HEK293 (cell line): ENCODE results near the gene GRIP1.

ENCODE experiments used
- EGR2 ChIP-seq: fragments of 450-650 bp; formaldehyde crosslinking; IDR thresholded peaks from 2 replicates; pipeline ENCODE4 v1.5.1; 2016; ENCODE audit warnings: low read depth, missing biosample characterization, missing genetic modification characterization
- KLF7 ChIP-seq: fragments of 450-650 bp; formaldehyde crosslinking; IDR thresholded peaks from 2 replicates; pipeline ENCODE4 v1.5.1; 2016; ENCODE audit warnings: missing biosample characterization, missing genetic modification characterization, borderline replicate concordance
- SALL2 ChIP-seq: fragments of 450-650 bp; formaldehyde crosslinking; IDR thresholded peaks from 2 replicates; pipeline ENCODE4 v1.5.0; 2017; ENCODE audit warnings: missing biosample characterization, mild to moderate bottlenecking, missing genetic modification characterization, borderline replicate concordance
- SETDB1 ChIP-seq: IDR thresholded peaks from one replicate; pipeline ENCODE4 v1.6.1; 2017; ENCODE audit warnings: mild to moderate bottlenecking, low read length, moderate library complexity, mixed read lengths; ENCODE audit not compliant: insufficient read length
- SP7 ChIP-seq: fragments of 450-650 bp; formaldehyde crosslinking; IDR thresholded peaks from 2 replicates; pipeline ENCODE4 v1.5.1; 2016; ENCODE audit warnings: missing biosample characterization, missing genetic modification characterization
- WT1 ChIP-seq: fragments of 450-650 bp; formaldehyde crosslinking; IDR thresholded peaks from 2 replicates; pipeline ENCODE4 v1.5.1; 2016; ENCODE audit warnings: missing biosample characterization, missing genetic modification characterization
- ZEB2 ChIP-seq: fragments of 450-650 bp; formaldehyde crosslinking; IDR thresholded peaks from 2 replicates; pipeline ENCODE4 v1.5.1; 2016; ENCODE audit warnings: missing biosample characterization, missing genetic modification characterization
- ZNF10 ChIP-seq: fragments of 450-650 bp; formaldehyde crosslinking; IDR thresholded peaks from 2 replicates; pipeline ENCODE4 v1.5.1; 2017; ENCODE audit warnings: missing biosample characterization, missing genetic modification characterization
- ZNF121 ChIP-seq: fragments of 450-650 bp; formaldehyde crosslinking; IDR thresholded peaks from 2 replicates; pipeline ENCODE4 v1.5.1; 2016; ENCODE audit warnings: missing biosample characterization, missing genetic modification characterization
- ZNF155 ChIP-seq: fragments of 450-650 bp; formaldehyde crosslinking; IDR thresholded peaks from 2 replicates; pipeline ENCODE4 v1.5.1; 2016; ENCODE audit warnings: missing biosample characterization, missing genetic modification characterization
- ZNF174 ChIP-seq: fragments of 450-650 bp; formaldehyde crosslinking; IDR thresholded peaks from 2 replicates; pipeline ENCODE4 v1.5.0; 2017; ENCODE audit warnings: missing biosample characterization, mild to moderate bottlenecking, missing genetic modification characterization
- ZNF202 ChIP-seq: fragments of 450-650 bp; formaldehyde crosslinking; IDR thresholded peaks from 2 replicates; pipeline ENCODE4 v1.5.1; 2016; ENCODE audit warnings: missing biosample characterization, missing genetic modification characterization, borderline replicate concordance
- ZNF223 ChIP-seq: fragments of 450-650 bp; formaldehyde crosslinking; IDR thresholded peaks from 2 replicates; pipeline ENCODE4 v1.5.1; 2016; ENCODE audit warnings: missing biosample characterization, missing genetic modification characterization
- ZNF302 ChIP-seq: fragments of 450-650 bp; formaldehyde crosslinking; IDR thresholded peaks from 2 replicates; pipeline ENCODE4 v1.5.1; 2016; ENCODE audit warnings: missing biosample characterization, missing genetic modification characterization, low read depth
- ZNF341 ChIP-seq: fragments of 450-650 bp; formaldehyde crosslinking; IDR thresholded peaks from 2 replicates; pipeline ENCODE4; 2016; ENCODE audit warnings: low read depth, missing biosample characterization, missing genetic modification characterization
- ZNF416 ChIP-seq: fragments of 450-650 bp; formaldehyde crosslinking; IDR thresholded peaks from 2 replicates; pipeline ENCODE4 v1.5.1; 2016; ENCODE audit warnings: missing biosample characterization, missing genetic modification characterization
- ZNF423 ChIP-seq: fragments of 450-650 bp; formaldehyde crosslinking; IDR thresholded peaks from 2 replicates; pipeline ENCODE4 v1.5.1; 2016; ENCODE audit warnings: missing biosample characterization, missing genetic modification characterization
- ZNF510 ChIP-seq: fragments of 450-650 bp; formaldehyde crosslinking; IDR thresholded peaks from 2 replicates; pipeline ENCODE4 v1.5.1; 2018; ENCODE audit warnings: mild to moderate bottlenecking, missing genetic modification characterization, missing biosample characterization; ENCODE audit not compliant: insufficient replicate concordance
- ZNF529 ChIP-seq: fragments of 450-650 bp; formaldehyde crosslinking; IDR thresholded peaks from 2 replicates; pipeline ENCODE4 v1.5.1; 2017; ENCODE audit warnings: missing genetic modification characterization, missing biosample characterization; ENCODE audit not compliant: insufficient replicate concordance
- ZNF555 ChIP-seq: fragments of 450-650 bp; formaldehyde crosslinking; conservative IDR thresholded peaks from 2 replicates; pipeline ENCODE4 v1.5.1; 2017; ENCODE audit warnings: missing biosample characterization, mild to moderate bottlenecking, missing genetic modification characterization, inconsistent platforms
- ZNF558 ChIP-seq: fragments of 450-650 bp; formaldehyde crosslinking; IDR thresholded peaks from 2 replicates; pipeline ENCODE4 v1.5.1; 2016; ENCODE audit warnings: missing biosample characterization, missing genetic modification characterization
- ZNF626 ChIP-seq: fragments of 450-650 bp; sonication (Bioruptor Pico); formaldehyde crosslinking; IDR thresholded peaks from 2 replicates; pipeline ENCODE4 v1.5.1; 2018; ENCODE audit warnings: missing biosample characterization, missing genetic modification characterization, inconsistent platforms
- ZNF677 ChIP-seq: fragments of 450-650 bp; IDR thresholded peaks from 2 replicates; pipeline ENCODE4 v1.5.0; 2018; ENCODE audit warnings: missing biosample characterization, mild to moderate bottlenecking, missing genetic modification characterization, moderate library complexity
- ZNF747 ChIP-seq: fragments of 450-650 bp; formaldehyde crosslinking; IDR thresholded peaks from 2 replicates; pipeline ENCODE4 v1.5.1; 2016; ENCODE audit warnings: missing biosample characterization, missing genetic modification characterization
- ZNF785 ChIP-seq: fragments of 450-650 bp; formaldehyde crosslinking; IDR thresholded peaks from 2 replicates; pipeline ENCODE4 v1.5.1; 2016; ENCODE audit warnings: missing biosample characterization, missing genetic modification characterization
- TF ChIP-seq, protein P1 (sequence below): fragments of 450-650 bp; formaldehyde crosslinking; IDR thresholded peaks from 2 replicates; pipeline ENCODE4 v1.5.1; 2016; ENCODE audit warnings: missing biosample characterization, missing genetic modification characterization
- TF ChIP-seq, protein P2 (sequence below): fragments of 450-650 bp; formaldehyde crosslinking; IDR thresholded peaks from 2 replicates; pipeline ENCODE4 v1.5.1; 2016; ENCODE audit warnings: missing biosample characterization, missing genetic modification characterization
- TF ChIP-seq, protein P3 (sequence below): fragments of 450-650 bp; formaldehyde crosslinking; IDR thresholded peaks from 2 replicates; pipeline ENCODE4; 2016; ENCODE audit warnings: missing biosample characterization, missing genetic modification characterization
- TF ChIP-seq, protein P4 (sequence below): fragments of 450-650 bp; formaldehyde crosslinking; IDR thresholded peaks from 2 replicates; pipeline ENCODE4 v1.5.1; 2016; ENCODE audit warnings: missing biosample characterization, missing genetic modification characterization, borderline replicate concordance

Gene GRIP1

DNA sequence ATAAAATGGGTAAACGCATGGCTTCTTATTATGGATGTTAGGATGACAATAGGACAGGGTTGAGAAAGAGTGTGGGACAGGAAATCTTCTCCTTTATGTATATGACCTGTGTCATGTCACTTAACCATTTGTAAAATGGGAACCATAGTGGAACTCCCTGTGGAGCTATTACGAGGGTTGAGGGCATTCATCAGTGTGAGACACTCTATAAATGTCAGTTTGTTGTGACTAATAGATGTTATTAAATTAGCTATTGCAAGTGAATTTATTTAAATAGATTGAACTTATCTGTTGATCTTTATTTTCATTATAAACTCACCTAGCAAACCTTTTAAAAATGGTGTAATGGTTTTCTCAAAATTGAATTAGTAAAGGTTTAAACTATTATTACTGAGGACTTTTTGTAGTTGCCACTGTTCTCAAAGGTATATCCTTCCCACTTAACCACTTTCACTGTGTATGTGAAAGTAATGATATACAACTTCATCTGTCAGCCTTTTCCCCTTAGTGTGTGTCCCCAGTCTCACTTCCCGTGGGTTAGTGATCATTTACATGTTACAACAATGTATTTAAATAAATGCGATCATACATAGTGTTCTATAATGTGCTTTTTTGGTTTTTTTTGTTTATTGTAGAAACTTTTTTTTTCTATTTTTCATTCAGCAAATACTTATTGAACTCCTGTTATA lies 359.5 kb downstream of the GRIP1 start (continued):
- TF ChIP-seq ZNF423 (tag by site-specific recombination), result 0 out of 2 replicates have a peak, but pooled peaks have one; percentile 37
- TF ChIP-seq ZNF416 (tag by site-specific recombination), result no peak
- no peak for TF ChIP-seq WT1
- TF ChIP-seq ZNF341, result no peak
- TF ChIP-seq, protein P1, sequence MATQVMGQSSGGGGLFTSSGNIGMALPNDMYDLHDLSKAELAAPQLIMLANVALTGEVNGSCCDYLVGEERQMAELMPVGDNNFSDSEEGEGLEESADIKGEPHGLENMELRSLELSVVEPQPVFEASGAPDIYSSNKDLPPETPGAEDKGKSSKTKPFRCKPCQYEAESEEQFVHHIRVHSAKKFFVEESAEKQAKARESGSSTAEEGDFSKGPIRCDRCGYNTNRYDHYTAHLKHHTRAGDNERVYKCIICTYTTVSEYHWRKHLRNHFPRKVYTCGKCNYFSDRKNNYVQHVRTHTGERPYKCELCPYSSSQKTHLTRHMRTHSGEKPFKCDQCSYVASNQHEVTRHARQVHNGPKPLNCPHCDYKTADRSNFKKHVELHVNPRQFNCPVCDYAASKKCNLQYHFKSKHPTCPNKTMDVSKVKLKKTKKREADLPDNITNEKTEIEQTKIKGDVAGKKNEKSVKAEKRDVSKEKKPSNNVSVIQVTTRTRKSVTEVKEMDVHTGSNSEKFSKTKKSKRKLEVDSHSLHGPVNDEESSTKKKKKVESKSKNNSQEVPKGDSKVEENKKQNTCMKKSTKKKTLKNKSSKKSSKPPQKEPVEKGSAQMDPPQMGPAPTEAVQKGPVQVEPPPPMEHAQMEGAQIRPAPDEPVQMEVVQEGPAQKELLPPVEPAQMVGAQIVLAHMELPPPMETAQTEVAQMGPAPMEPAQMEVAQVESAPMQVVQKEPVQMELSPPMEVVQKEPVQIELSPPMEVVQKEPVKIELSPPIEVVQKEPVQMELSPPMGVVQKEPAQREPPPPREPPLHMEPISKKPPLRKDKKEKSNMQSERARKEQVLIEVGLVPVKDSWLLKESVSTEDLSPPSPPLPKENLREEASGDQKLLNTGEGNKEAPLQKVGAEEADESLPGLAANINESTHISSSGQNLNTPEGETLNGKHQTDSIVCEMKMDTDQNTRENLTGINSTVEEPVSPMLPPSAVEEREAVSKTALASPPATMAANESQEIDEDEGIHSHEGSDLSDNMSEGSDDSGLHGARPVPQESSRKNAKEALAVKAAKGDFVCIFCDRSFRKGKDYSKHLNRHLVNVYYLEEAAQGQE (tag by site-specific recombination), result no peak
- TF ChIP-seq, protein P2, sequence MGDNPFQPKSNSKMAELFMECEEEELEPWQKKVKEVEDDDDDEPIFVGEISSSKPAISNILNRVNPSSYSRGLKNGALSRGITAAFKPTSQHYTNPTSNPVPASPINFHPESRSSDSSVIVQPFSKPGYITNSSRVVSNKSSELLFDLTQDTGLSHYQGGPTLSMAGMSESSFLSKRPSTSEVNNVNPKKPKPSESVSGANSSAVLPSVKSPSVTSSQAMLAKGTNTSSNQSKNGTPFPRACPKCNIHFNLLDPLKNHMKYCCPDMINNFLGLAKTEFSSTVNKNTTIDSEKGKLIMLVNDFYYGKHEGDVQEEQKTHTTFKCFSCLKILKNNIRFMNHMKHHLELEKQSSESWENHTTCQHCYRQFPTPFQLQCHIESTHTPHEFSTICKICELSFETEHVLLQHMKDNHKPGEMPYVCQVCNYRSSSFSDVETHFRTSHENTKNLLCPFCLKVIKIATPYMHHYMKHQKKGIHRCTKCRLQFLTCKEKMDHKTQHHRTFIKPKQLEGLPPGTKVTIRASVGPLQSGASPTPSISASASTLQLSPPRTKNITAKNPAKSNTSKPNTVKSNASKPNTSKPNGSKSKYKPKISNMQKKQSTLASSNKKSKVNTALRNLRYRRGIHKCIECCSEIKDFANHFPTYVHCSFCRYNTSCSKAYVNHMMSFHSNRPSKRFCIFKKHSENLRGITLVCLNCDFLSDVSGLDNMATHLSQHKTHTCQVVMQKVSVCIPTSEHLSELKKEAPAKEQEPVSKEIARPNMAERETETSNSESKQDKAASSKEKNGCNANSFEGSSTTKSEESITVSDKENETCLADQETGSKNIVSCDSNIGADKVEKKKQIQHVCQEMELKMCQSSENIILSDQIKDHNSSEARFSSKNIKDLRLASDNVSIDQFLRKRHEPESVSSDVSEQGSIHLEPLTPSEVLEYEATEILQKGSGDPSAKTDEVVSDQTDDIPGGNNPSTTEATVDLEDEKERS, result no peak
- TF ChIP-seq EGR2 (tag by site-specific recombination), result no peak
- TF ChIP-seq ZNF558 (tag by site-specific recombination), result no peak
- TF ChIP-seq, protein P3, sequence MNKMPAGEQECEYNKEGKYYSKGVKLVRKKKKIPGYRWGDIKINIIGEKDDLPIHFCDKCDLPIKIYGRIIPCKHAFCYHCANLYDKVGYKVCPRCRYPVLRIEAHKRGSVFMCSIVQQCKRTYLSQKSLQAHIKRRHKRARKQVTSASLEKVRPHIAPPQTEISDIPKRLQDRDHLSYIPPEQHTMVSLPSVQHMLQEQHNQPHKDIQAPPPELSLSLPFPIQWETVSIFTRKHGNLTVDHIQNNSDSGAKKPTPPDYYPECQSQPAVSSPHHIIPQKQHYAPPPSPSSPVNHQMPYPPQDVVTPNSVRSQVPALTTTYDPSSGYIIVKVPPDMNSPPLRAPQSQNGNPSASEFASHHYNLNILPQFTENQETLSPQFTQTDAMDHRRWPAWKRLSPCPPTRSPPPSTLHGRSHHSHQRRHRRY, result no peak
- TF ChIP-seq SALL2 (tag by site-specific recombination), result no peak
- no peak for TF ChIP-seq ZNF302 (tag by site-specific recombination)
- TF ChIP-seq ZNF529 (tag by site-specific recombination), result no peak
- no peak for TF ChIP-seq ZNF202 (tag by site-specific recombination)
- peak; percentile 68; the same call in 1 of the 2 replicates for TF ChIP-seq SP7 (tag by site-specific recombination)
- no peak for TF ChIP-seq ZNF121 (tag by site-specific recombination)
- TF ChIP-seq ZNF10 (tag by site-specific recombination), result peak; percentile 83
- TF ChIP-seq, protein P4, sequence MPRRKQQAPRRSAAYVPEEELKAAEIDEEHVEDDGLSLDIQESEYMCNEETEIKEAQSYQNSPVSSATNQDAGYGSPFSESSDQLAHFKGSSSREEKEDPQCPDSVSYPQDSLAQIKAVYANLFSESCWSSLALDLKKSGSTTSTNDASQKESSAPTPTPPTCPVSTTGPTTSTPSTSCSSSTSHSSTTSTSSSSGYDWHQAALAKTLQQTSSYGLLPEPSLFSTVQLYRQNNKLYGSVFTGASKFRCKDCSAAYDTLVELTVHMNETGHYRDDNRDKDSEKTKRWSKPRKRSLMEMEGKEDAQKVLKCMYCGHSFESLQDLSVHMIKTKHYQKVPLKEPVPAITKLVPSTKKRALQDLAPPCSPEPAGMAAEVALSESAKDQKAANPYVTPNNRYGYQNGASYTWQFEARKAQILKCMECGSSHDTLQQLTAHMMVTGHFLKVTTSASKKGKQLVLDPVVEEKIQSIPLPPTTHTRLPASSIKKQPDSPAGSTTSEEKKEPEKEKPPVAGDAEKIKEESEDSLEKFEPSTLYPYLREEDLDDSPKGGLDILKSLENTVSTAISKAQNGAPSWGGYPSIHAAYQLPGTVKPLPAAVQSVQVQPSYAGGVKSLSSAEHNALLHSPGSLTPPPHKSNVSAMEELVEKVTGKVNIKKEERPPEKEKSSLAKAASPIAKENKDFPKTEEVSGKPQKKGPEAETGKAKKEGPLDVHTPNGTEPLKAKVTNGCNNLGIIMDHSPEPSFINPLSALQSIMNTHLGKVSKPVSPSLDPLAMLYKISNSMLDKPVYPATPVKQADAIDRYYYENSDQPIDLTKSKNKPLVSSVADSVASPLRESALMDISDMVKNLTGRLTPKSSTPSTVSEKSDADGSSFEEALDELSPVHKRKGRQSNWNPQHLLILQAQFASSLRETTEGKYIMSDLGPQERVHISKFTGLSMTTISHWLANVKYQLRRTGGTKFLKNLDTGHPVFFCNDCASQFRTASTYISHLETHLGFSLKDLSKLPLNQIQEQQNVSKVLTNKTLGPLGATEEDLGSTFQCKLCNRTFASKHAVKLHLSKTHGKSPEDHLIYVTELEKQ (tag by site-specific recombination), result no peak
- no peak for TF ChIP-seq ZNF223
- TF ChIP-seq ZNF747 (tag by site-specific recombination), result no peak
- TF ChIP-seq ZNF510 (tag by site-specific recombination), result no peak
- no peak for TF ChIP-seq SETDB1
- no peak for TF ChIP-seq ZNF785 (tag by site-specific recombination)
- TF ChIP-seq ZNF626 (tag by site-specific recombination), result no peak
- 0 out of 2 replicates have a peak, but pooled peaks have one; percentile 17 for TF ChIP-seq ZEB2 (tag by site-specific recombination)
- TF ChIP-seq ZNF174, result no peak
- TF ChIP-seq KLF7, result peak; percentile 51; the same call in 1 of the 2 replicates
- TF ChIP-seq ZNF555 (tag by site-specific recombination), result no peak
- no peak for TF ChIP-seq ZNF677
- TF ChIP-seq ZNF155 (tag by site-specific recombination), result no peak
